ENCODE measurements around the gene PAN3. TPM values are rescaled to one million over a fixed set of nuclear protein-coding genes. Genes with fewer than 3 reads are reported as not detected.
A peak's percentile ranks its signal among the peaks of the same experiment; 100 is the strongest.

The PAN3 gene
- total and polyA plus RNA-seq, 2 experiments from 2014 or later: 27.4 to 58.2 TPM

- no peaks in the 10 kb centered on the region for H3K9me3 Mint-ChIP-seq
- Histone ChIP-seq H3F3A (replicated peaks; ENCODE audit: low read depth) (no peaks in the 10 kb centered on the region), H4K20me1 (replicated peaks; ENCODE audit: insufficient read depth) (no peaks in the 10 kb centered on the region; the same call in 1 of the 2 replicates), H3K27ac (ENCODE audit: low read depth) (peak overlapping the region; percentile 57; the same call in 1 of the 2 replicates), H3K79me2 (replicated peaks; ENCODE audit: insufficient read depth) (no peaks in the 10 kb centered on the region), H3K4me2 (no peak overlapping the region), H3K4me3 (no peak overlapping the region), H3K4me1 (ENCODE audit: insufficient read depth) (0 out of 2 replicates have a peak, but pooled peaks cover 8% of the 10 kb centered on the region), H3K36me3 (ENCODE audit: insufficient read depth) (peaks cover 31% of the 10 kb centered on the region; the same call in 1 of the 2 replicates), H3K27me3 (ENCODE audit: insufficient read depth) (no peaks in the 10 kb centered on the region), H3K9me2 (ENCODE audit: insufficient read depth) (no peaks in the 10 kb centered on the region), H2AFZ (no peak overlapping the region)
- no peak overlapping the region for H3K27ac Mint-ChIP-seq
- H3K27me3 Mint-ChIP-seq (ENCODE audit: insufficient read depth, low read depth, poor library complexity): peaks cover 7% of the 10 kb centered on the region
- TF ChIP-seq ZNF331 (CRISPR knock-in tag; IDR thresholded peaks at IDR 0.05; ENCODE audit: low read depth) (no peak), ETS1 (IDR thresholded peaks at IDR 0.05) (no peak), EZH2phosphoT487 (IDR thresholded peaks at IDR 0.05; ENCODE audit: unreplicated experiment) (no peak), ZNF114 (CRISPR knock-in tag; IDR thresholded peaks at IDR 0.05) (no peak), POLR2AphosphoS5 (IDR thresholded peaks at IDR 0.05; ENCODE audit: low read depth) (no peak), JUNB (IDR thresholded peaks at IDR 0.05; ENCODE audit: unreplicated experiment) (no peak), STAT1 (IDR thresholded peaks at IDR 0.05; ENCODE audit: unreplicated experiment) (no peak), CTCF (conservative IDR thresholded peaks at IDR 0.05; ENCODE audit: low read depth in 2 of 2) (no peak), CREB1 (CRISPR knock-in tag; IDR thresholded peaks at IDR 0.05; ENCODE audit: low read depth) (no peak), EZH2 (IDR thresholded peaks at IDR 0.05; ENCODE audit: low read depth, unreplicated experiment) (no peak), NANOG (IDR thresholded peaks at IDR 0.05; ENCODE audit: borderline replicate concordance) (no peak)
- TF ChIP-seq, protein P1, sequence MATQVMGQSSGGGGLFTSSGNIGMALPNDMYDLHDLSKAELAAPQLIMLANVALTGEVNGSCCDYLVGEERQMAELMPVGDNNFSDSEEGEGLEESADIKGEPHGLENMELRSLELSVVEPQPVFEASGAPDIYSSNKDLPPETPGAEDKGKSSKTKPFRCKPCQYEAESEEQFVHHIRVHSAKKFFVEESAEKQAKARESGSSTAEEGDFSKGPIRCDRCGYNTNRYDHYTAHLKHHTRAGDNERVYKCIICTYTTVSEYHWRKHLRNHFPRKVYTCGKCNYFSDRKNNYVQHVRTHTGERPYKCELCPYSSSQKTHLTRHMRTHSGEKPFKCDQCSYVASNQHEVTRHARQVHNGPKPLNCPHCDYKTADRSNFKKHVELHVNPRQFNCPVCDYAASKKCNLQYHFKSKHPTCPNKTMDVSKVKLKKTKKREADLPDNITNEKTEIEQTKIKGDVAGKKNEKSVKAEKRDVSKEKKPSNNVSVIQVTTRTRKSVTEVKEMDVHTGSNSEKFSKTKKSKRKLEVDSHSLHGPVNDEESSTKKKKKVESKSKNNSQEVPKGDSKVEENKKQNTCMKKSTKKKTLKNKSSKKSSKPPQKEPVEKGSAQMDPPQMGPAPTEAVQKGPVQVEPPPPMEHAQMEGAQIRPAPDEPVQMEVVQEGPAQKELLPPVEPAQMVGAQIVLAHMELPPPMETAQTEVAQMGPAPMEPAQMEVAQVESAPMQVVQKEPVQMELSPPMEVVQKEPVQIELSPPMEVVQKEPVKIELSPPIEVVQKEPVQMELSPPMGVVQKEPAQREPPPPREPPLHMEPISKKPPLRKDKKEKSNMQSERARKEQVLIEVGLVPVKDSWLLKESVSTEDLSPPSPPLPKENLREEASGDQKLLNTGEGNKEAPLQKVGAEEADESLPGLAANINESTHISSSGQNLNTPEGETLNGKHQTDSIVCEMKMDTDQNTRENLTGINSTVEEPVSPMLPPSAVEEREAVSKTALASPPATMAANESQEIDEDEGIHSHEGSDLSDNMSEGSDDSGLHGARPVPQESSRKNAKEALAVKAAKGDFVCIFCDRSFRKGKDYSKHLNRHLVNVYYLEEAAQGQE (IDR thresholded peaks at IDR 0.05; ENCODE audit: unreplicated experiment): no peak
- TF ChIP-seq, protein P2, sequence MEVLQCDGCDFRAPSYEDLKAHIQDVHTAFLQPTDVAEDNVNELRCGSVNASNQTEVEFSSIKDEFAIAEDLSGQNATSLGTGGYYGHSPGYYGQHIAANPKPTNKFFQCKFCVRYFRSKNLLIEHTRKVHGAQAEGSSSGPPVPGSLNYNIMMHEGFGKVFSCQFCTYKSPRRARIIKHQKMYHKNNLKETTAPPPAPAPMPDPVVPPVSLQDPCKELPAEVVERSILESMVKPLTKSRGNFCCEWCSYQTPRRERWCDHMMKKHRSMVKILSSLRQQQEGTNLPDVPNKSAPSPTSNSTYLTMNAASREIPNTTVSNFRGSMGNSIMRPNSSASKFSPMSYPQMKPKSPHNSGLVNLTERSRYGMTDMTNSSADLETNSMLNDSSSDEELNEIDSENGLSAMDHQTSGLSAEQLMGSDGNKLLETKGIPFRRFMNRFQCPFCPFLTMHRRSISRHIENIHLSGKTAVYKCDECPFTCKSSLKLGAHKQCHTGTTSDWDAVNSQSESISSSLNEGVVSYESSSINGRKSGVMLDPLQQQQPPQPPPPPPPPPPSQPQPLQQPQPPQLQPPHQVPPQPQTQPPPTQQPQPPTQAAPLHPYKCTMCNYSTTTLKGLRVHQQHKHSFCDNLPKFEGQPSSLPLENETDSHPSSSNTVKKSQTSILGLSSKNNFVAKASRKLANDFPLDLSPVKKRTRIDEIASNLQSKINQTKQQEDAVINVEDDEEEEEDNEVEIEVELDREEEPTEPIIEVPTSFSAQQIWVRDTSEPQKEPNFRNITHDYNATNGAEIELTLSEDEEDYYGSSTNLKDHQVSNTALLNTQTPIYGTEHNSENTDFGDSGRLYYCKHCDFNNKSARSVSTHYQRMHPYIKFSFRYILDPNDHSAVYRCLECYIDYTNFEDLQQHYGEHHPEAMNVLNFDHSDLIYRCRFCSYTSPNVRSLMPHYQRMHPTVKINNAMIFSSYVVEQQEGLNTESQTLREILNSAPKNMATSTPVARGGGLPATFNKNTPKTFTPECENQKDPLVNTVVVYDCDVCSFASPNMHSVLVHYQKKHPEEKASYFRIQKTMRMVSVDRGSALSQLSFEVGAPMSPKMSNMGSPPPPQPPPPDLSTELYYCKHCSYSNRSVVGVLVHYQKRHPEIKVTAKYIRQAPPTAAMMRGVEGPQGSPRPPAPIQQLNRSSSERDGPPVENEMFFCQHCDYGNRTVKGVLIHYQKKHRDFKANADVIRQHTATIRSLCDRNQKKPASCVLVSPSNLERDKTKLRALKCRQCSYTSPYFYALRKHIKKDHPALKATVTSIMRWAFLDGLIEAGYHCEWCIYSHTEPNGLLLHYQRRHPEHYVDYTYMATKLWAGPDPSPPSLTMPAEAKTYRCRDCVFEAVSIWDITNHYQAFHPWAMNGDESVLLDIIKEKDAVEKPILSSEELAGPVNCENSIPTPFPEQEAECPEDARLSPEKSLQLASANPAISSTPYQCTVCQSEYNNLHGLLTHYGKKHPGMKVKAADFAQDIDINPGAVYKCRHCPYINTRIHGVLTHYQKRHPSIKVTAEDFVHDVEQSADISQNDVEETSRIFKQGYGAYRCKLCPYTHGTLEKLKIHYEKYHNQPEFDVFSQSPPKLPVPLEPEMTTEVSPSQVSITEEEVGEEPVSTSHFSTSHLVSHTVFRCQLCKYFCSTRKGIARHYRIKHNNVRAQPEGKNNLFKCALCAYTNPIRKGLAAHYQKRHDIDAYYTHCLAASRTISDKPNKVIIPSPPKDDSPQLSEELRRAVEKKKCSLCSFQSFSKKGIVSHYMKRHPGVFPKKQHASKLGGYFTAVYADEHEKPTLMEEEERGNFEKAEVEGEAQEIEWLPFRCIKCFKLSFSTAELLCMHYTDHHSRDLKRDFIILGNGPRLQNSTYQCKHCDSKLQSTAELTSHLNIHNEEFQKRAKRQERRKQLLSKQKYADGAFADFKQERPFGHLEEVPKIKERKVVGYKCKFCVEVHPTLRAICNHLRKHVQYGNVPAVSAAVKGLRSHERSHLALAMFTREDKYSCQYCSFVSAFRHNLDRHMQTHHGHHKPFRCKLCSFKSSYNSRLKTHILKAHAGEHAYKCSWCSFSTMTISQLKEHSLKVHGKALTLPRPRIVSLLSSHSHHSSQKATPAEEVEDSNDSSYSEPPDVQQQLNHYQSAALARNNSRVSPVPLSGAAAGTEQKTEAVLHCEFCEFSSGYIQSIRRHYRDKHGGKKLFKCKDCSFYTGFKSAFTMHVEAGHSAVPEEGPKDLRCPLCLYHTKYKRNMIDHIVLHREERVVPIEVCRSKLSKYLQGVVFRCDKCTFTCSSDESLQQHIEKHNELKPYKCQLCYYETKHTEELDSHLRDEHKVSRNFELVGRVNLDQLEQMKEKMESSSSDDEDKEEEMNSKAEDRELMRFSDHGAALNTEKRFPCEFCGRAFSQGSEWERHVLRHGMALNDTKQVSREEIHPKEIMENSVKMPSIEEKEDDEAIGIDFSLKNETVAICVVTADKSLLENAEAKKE (CRISPR knock-in tag; IDR thresholded peaks at IDR 0.05): no peak
- no peak for DNase-seq (ENCODE audit: low spot score)
- H3K4me3 Mint-ChIP-seq: no peak overlapping the region
- peaks cover 32% of the 10 kb centered on the region for H3K36me3 Mint-ChIP-seq (ENCODE audit: low read depth)
- H3K4me1 Mint-ChIP-seq: peaks cover 9% of the 10 kb centered on the region
- no peak for ATAC-seq
These were observed 203.9 kb downstream of the PAN3 start for GRCh38 chr13:28342251-28342650.

Data from GM23338 (cell line).